T-helper 1 cell treated with Interleukin-12 subunit alpha and Interleukin-12 subunit beta and Interleukin-4 antibody, amounts not matched to agents 30 ng/mL and 1 ng/mL, for 36 hours (primary cell): ENCODE results near the gene SPO11. TPM values are rescaled to one million over a fixed set of nuclear protein-coding genes. Genes with fewer than 3 reads are reported as not detected.
"Not testable (repeated sequence)": the region's sequence is repeated elsewhere in the genome, so short reads cannot be mapped to it uniquely, and the experiment has no call there.

Experiments used
- intact Hi-C: fragments of 100-400 bp; cut with micrococcal nuclease; formaldehyde crosslinking; loops from one replicate; pipeline ENCODE4 v1.15.1; 2024
- total RNA-seq: library from RNA; stranded (reverse); gene quantifications from 2 replicates; pipeline ENCODE4 v1.2.3, GENCODE V29; 2022

Gene SPO11
- total RNA-seq, 1 donor from 2014 or later, result not detected

DNA sequence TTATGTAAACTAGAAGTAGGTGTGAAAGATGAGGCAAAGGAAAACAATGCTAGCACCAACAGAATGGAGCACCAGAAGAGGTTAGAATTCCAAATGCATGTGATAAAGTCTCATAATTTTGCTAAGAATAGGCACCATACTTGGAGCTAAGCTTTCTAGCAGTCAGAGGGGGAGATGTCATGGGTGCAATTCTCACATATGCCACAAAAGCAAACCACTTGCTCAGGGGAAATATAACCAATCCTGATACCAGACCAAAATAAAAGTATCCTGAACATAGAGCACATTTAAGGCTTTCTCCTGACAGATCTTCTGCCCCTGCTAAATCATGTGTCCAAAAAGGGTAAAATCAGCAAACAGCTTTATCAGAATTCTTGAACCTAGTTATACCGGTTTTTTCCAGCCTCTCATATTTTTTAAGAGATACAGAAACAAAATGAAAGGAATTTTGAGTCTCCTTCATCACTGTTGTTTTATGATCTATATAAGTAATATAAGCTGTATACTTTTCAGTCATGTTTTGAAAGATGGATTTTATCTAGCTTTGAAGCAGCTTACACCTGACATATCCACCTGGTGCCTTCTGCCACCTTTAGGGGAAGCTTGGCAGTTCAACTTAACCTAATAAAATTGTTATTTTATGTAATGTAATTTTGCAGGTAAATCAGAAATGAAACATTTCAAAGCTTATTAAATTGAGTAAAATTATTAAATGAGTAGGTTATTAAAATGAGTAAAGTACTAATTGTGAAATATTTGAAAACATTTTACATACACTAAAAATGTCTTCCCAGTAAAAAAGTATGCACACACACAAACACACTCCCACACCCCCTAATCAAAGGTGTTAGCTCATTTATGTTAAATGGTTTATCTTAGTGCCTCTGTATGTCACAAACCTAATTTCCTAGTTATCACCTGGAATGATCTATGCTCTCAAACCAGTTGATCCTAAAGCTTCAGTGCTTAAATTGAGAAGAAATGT, 2.8 kb downstream of the SPO11 start:
- intact Hi-C loops, result no loop called here

DNA sequence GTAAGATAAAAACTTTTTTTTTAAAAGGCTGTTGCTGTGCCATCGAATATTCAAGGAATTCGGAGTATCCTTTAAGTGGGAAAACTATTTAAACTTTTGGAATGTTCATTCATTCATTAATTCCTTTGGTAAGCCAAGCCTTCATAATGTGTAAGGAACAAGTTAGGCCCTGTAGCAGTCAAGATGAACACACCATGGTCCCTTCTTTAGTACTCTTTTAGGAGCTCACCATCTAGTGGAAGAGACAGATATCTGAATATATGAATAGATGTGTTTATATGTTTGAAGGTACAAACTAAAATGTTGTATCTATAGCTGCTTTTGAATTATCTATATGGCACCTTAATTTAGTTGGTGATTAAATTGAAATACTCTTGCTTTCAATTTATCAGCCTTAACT, 5.8 kb downstream of the SPO11 start:
- intact Hi-C loops, result no loop called here

DNA sequence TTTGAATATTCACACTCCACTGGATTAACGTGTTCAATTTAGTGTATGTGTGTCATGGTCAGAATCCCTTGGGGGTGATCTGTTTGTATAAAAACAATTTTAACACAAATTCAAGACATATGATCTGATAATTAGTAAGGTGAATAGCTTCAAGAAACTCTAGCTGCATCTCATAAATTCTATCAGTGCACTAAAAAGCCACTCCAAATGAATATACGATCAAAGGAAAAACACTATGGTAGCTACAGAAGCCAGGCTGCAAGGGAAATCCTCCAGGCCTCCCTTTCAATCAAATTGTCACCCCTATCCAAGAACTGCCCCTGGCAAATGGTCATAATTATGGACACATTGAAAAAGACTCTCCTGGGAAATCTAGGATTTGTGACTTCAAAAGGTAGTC, 12.1 kb downstream of the SPO11 start:
- intact Hi-C loops, result no loop called here

DNA sequence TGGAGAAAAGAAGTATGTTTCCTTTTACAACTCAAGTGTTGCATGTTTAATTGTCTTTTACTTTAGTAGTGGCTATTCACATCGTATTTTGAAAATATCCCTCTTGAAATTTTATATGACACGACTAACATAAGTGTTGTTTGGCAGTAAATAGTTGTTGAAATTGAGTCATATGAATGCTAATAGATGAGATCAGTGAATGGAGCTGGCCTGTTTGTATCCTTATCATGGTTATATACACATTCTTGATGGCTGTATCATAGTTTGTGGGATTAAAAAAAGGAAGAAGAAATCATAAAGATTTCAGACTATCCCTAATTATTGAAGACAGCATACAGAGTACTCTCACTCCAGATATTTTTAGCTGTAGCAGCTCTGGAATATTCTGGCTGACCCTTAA, 13.2 kb downstream of the SPO11 start:
- intact Hi-C loops, result no loop called here

DNA sequence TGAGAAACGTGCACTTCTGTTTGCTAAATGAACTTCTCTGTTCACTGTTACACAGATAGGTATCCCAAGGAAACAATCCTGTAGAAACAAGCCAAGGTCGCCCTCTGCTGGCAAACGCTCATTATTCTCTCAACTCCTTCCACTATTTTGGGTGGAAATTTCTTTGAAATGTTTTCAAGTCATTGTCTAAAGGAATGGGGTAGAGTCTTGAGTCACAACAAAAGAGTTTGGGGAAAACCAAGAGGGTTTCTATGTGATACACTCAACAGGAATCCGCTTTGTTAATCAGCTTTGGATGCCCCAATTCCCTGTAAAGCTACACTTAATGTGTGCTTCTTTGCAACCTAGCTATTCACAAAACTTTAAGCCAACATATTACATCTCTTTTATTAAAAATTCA, 16.9 kb downstream of the SPO11 start:
- intact Hi-C loops, result loop anchor here (1.0 kb wide), 1 partner anchor 254 kb away; no protein-coding TSS in a partner anchor

DNA sequence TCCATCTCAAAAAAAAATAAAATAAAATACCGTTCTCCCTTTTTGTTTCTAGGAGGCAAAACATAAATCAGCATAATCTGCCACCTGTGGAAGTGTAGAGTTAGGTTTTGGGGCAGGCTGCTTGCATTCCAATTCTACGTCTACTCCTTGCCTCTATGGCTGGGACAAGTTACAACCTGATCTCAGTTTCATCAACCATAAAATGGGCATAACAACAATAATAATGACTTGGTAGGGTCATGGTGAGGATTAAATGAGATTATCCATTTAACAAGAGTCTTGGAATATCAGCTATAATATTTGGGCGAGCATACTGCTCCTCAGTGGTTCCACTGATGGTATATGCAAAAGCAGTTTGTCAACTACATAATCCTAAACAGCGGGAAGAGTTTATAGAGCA, 17.8 kb downstream of the SPO11 start:
- intact Hi-C loops, result no loop called here

DNA sequence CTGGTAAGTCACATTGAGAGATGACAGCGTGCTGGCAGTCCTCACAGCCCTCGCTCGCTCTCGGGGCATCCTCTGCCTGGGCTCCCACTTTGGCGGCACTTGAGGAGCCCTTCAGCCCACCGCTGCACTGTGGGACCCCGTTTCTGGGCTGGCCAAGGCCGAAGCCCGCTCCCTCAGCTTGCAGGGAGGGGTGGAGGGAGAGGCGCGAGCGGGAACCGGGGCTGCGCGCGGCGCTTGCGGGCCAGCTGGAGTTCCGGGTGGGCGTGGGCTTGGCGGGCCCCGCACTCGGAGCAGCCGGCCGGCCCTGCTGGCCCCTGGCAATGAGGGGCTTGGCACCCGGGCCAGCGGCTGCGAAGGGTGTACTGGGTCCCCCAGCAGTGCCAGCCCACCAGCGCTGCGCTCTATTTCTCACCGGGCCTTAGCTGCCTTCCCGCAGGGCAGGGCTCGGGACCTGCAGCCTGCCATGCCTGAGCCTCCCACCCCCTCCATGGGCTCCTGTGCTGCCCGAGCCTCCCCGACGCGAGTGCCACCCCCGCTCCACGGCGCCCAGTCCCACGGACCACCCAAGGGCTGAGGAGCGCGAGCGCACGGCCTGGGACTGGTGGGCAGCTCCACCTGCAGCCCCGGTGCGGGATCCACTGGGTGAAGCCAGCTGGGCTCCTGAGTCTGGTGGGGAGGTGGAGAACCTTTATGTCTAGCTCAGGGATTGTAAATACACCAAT, 18.8 kb downstream of the SPO11 start:
- intact Hi-C loops, result not testable (repeated sequence)

DNA sequence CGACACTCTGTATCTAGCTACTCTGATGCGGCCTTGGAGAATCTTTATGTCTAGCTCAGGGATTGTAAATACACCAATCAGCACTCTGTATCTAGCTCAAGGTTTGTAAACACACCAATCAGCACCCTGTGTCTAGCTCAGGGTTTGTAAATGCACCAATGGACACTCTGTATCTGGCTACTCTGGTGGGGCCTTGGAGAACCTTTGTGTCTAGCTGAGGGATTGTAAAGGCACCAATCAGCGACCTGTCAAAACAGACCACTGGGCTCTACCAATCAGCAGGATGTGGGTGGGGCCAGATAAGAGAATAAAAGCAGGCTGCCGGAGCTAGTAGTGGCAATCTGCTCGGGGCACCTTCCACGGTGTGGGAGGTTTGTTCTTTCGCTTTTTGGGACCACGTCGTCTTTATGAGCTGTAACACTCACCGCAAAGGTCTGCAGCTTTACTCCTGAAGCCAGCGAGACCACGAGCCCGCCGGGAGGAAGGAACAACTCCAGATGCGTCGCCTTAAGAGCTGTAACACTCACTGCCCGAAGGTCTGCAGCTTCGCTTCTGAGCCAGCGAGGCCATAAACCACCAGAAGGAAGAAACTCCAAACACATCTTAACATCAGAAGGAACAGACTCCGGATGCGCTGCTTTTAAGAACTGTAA, 19.4 kb downstream of the SPO11 start:
- intact Hi-C loops, result not testable (repeated sequence)

DNA sequence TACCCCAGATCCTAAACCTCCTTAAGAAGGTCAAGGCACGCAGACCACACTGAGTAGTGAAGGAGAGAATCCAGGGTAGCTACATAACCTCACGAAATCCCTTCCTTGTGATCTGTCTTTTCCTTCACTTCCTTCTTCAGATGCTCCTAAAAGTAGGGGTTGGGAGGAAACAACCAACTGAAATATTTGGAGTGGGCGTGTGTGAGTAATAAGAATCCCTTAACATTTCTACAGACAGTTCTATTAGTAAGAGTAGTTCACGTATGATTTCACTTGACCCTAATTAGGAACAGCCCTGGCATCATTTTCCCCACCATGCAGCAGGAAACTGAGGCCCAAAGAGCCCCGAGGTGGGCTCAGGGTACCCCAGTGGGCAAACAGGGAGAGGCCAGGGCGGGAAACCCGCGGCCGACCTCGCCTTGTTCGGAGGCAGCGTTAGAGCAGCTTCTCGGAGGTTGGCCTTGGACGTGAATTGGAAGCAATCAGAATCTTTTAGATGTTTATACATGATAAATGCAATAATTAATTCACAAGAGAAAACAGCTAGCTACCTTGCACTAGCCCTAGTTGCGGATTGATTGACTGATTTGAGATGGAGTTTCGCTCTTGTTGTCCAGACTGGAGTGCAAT, 20.6 kb downstream of the SPO11 start:
- intact Hi-C loops, result loop anchor here (2.0 to 5.0 kb wide), 3 partner anchors 361 to 958 kb away; partner anchors contain the start of genes AURKA, CSTF1, PMEPA1 and RTF2

DNA sequence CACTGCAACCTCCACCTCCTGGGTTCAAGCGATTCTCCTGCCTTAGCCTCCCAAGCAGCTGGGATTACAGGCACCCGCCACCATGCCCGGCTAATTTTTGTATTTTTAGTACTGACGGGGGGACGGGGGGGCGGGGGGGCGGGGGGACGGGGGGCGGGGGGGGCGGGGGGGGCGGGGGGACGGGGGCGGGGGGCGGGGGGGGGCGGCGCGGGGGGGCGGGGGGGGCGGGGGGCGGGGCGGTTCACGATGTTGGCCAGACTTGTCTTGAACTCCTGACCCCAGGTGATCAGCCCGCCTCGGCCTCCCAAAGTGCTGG, 21.1 kb downstream of the SPO11 start:
- intact Hi-C loops, result loop anchor here (1.0 to 5.0 kb wide), 9 partner anchors 41 to 992 kb away; partner anchors contain the start of genes AURKA, CSTF1, FAM210B and PMEPA1

DNA sequence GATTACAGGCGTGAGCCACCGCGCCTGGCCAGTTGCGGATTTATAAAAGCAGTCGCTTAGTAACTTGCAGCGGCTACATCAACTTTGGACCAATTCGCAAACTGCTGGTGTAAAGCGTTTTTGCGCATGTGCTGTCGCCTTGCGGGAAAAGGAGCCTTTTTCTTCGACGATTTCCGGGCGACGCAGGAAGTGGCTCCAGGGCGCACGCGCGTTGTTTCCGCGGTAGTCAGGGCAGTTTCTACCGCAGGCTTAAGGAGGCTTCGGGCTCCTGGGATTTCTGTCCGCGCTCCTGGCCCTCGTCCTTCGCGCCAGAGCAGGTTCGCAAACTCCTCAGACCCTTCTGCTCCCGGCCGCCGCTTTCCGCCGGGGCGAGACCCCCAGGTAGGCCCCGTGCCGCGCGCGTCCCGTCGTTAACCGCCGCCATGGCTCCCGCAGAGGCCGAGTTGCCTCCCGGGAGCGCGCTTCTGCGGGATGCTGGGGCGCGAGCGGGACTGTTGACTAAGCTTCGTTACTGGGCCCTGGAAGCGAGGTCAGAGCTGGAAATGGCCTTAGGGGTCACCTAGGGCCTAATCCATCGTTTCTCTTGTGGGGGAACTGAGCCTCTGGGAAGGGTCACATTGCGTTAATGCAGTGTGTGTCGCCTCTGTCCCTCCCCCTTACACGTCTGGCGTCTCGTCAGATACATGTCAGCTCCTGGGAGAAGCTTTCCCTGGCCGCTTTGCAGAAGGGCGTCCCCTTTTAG, 21.6 kb downstream of the SPO11 start, which contains the start of gene RAE1:
RAE1 (plus strand) TSS at position 214 of the 742 bp plus-strand sequence. CDS start 2,784 bp downstream, outside the sequence.
- intact Hi-C loops, result loop anchor here (1.0 to 5.0 kb wide), 9 partner anchors 40 to 993 kb away; partner anchors contain the start of genes AURKA, CSTF1, FAM210B and PMEPA1

DNA sequence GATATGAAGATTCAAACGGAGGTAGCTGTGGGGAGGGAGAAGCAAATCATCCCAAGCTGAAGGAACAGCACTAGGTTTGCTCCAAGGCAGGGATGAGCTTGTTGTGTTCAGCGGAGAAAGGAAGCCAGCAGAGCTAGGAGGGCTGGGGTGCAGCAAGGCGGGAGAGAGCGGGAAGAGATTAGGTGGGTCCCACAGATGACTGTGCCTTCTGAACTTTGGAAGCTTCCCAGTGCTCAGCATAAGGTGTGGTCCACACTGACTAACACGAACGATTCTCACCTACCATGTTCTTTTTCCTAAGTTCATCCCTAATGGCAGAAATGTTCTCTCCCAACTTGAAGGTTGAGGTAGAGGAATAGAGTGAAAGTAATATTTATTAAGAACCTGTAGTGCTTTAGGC, 22.7 kb downstream of the SPO11 start:
- intact Hi-C loops, result loop anchor here (5.0 kb wide), 1 partner anchor 960 kb away; the partner anchor contains the start of genes AURKA and CSTF1

DNA sequence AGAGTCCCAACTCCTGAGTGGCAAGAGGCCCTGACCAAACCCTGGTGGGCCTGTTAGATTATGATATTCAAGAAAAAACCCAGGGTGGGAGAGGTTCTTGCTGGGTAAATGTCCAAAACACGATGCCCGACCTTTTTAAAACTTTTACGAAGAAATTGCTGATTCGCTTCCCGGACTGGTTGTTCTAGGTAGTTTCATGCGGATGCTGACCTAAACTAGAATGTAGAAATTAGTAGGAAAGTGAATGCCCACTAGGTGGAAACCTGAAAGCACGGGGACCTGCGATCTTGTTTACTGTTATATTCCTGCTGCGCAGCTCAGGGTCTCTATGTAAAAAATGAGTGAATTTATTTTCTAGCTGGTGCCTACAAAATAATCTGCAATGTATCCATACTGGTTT, 23.7 kb downstream of the SPO11 start:
- intact Hi-C loops, result loop anchor here (5.0 kb wide), 1 partner anchor 961 kb away; the partner anchor contains the start of genes AURKA and CSTF1

DNA sequence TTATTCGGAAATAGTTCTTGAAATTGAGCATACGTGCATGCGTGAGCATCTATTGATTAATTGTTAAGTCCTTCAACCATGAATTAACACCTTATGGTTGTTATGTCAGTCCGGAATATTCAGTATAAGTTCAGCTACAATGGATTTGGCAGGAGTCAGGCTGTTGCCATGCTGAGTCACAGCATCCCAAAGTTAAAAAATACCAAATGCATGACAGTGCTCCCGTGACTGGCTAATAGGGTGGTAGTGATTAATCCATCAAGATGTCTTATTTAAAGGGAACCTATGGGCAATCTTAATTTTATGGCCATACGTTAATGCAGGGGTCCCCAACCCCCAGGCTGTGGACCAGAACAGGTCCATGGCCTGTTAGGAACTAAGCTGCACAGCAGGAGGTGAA, 31.9 kb downstream of the SPO11 start:
- intact Hi-C loops, result no loop called here

DNA sequence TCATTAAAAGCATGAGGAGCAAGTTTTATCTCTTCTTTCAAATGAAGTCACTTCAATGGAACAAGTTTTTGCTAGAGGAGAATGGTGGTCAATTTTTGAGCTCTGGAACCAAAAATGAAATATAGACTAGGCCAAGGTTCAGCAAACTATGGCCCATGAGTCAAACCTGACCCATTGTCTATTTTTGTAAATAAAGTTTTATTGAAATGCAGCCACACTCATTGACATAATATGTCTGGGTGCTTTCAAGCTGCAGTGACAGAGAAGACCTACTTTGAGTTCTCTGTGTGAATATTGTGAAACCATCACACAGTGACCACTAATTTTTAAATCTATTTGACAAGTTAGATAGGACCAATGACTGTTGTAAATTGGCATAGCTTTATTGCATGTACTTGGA, 34.8 kb downstream of the SPO11 start:
- intact Hi-C loops, result no loop called here

DNA sequence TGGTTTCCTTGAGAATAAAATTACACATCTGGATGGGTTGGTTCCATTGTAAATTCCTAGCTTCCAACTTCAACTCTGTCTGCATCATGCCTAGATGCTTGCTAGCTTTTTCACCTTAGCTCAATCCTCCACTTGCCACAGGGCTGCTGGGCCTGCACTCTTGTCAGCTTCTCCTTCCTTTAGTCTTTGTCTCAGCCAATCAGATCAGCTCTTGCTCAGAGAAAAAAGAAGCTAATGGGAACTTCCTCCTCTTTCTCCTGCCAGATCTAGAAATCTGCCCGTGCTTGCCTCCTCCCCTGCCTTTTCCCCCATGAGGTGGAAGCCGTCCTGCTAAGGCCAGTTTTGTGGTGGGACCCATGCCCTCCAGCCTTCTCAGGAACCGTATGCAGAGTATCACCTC, 40.0 kb downstream of the SPO11 start:
- intact Hi-C loops, result no loop called here

DNA sequence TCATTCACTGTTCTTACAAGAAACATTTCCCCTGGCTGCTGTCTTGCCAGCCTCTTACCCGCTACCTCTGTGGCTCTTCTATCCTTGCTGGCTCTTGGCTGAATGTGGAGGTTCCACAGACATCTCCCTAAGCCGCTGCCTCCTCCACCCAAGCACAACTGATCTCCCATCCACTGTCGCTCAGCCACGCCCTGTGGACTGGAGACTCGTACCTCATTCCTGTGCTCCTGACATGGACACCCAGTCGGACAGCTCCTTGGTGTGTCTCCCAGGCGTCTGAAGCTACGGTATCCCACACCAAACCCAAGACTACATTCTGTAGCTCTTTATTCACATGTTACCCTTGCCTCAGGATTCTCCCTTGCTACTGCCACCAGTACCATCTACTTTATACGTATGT, 40.7 kb downstream of the SPO11 start:
- intact Hi-C loops, result no loop called here

DNA sequence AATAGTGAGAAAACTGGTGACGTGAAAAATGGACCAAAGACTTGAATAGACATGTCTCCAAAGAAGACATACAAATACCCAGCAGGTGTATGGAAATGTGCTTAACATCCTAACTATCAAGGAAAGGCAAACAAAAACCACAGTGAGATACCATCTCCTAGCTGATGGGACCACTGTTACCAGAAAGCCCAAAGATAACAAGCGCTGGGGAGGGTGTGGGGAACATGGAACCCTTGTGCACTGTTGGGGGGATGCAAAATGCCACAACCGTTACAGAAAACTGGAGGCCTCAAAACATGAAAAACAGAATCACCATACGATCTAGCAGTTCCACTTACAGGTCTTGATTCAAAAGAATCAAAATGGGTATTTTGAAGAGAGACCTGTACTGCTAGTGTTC, 41.8 kb downstream of the SPO11 start:
- intact Hi-C loops, result no loop called here

DNA sequence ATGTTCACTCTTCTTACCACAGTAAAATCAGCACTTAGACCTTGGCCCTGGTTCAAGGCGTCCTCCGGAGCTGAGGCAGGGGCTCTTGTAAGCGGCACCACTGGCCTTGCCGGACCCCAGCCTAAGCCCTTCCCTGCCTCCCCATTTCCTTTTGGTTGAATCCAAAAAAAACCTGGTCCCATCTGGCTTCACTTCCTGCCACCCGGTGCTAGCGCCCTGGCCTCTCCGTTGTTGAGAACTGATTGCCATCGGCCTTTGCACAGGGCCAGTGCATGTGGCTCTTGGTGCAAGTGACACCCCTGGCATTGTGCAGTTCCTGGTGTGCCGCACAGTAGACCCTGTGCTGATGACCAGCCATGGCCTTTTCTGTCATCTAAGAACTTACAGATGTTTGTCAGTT, 42.6 kb downstream of the SPO11 start:
- intact Hi-C loops, result no loop called here
